Stimulated activated CD8-positive, alpha-beta memory T cell treated with anti-CD3 and anti-CD28 coated beads, Interleukin-12 subunit alpha, Interleukin-12 subunit beta, amount 100 ng/mL, for 24 hours (primary cell): ENCODE measurements around the gene FMNL2.
"Not testable (repeated sequence)": the region's sequence is repeated elsewhere in the genome, so short reads cannot be mapped to it uniquely, and the experiment has no call there.

Experiments used
- DNase-seq: peaks from one replicate; pipeline ENCODE4 v3.0.0-alpha.2; 2020; ENCODE audit errors: extremely low read depth

FMNL2 gene

GRCh38 chr2:152375174-152375573, 40.2 kb downstream of the FMNL2 start:
- no peak for DNase-seq

GRCh38 chr2:152376385-152376784, 41.4 kb downstream of the FMNL2 start:
- DNase-seq: no peak

DNA sequence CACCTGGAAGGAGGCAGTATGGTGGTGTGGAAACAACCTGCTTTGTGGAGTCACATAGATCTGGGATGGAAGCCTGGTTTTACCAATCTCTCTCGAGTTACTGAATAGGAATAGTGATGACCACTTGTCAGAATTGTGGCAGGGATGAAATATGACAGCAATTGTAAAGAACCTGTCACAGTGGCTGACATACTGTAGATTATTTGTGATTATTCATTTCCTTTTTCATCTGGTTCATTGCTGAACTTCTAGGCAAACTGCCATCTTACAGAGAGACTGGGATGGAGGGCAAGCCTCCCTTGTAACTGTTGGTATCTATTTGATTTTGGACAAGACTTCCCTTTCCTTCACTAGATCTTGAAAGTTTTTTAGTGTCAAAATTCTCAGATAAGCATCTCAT, 42.0 kb downstream of the FMNL2 start:
- no peak for DNase-seq

- DNase-seq: no peak
Observed at GRCh38 chr2:152379089-152379488, 44.1 kb downstream of the FMNL2 start.

GRCh38 chr2:152380261-152381055, 45.5 kb downstream of the FMNL2 start:
- DNase-seq: no peak

DNA sequence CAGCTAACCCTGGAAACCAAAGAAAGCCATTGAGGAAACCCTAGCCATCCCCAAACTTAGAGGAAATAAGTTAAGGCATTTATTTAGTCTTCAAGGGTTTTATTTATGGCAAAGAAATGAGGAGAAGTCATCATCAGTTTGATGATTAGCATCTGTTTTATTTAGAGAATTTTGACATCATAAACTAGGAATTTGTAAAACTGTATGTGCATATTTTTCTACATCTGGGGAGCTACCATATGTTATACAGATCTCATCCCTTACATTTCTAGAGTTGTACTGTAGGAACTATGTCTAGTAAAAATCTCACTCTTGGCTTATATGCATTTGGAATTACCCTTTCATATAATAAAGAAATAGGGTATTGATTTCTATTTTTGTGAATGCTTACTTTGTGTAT, 48.7 kb downstream of the FMNL2 start:
- DNase-seq: no peak

- DNase-seq: no peak
Observed at GRCh38 chr2:152384992-152385391, 50.0 kb downstream of the FMNL2 start.

GRCh38 chr2:152385650-152386049, 50.7 kb downstream of the FMNL2 start:
- DNase-seq: no peak

GRCh38 chr2:152386266-152386665, 51.3 kb downstream of the FMNL2 start:
- DNase-seq: no peak

- DNase-seq: no peak
Observed at GRCh38 chr2:152387041-152387440, 52.1 kb downstream of the FMNL2 start.

- DNase-seq: not testable (repeated sequence)
Observed at GRCh38 chr2:152388269-152388668, 53.3 kb downstream of the FMNL2 start.

DNA sequence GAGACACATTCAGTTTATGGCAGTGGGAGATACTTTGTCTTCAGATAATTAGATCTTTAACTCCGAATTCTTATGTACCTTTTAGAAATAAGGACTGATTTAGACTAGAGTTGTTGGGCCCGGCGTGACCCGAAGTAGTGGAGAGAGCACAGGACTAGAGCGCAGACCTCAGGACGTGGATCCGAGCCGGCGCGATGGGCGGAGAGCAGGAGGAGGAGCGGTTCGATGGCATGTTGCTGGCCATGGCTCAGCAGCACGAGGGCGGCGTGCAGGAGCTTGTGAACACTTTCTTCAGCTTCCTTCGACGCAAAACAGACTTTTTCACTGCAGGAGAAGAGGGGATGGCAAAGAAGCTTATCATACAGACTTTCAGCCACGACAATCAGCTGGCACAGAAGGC, 54.5 kb downstream of the FMNL2 start:
- no peak for DNase-seq

DNA sequence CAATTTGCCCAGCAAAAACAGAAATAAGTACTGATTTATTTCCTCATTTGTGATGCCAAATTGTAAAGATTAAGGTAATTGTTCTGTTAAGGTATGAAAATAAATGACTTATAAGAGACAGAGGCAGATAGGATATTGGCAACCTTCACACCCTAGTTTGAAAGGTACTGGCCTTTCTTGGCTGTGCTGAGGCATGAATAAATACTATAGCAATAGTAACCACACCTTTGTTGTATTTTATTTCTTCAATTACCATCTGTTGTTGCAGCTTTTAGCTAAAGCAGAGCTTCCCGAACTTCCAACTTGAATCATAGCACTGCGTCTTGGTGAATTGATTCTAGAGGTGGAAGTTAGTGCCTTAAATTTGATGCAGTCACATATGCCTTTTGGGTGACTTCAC, 55.9 kb downstream of the FMNL2 start:
- DNase-seq: no peak

DNA sequence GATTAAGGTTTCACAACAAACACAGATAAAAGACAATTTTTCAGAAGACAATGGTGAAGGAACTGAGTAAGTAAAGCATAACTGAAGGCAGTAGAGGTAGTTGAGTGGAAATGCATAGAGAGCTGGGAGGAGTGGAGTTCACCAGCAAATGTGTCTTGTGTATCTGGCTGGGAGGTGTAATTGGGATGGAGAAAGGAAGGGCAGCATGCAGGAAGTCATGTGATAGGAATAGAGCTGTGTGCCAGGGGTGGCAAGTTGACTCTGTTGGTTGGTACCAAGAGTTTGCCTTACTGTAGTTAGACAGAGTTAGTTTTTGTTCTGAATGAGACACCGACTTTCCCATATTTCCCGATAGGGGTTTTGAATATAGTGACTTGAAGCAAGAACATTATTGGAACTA, 56.3 kb downstream of the FMNL2 start:
- no peak for DNase-seq

DNA sequence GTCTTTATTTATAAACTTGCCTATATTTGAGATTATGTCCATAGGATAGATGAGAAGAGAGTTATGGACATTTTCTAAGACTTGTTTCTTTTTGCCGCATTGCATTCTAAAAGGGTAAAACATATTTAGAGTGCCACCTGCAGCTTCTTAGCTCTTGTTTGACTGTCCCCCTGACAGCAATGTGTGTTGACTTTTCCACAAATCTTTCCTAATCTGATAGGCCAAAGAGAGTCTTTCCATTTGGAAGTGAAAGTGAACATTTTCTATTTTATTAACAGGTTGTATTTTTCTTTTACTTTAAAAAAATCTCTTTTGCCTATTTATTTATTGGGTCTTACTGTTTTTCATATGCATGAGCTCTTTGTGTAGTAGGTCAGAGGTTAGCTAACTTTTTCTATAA, 58.4 kb downstream of the FMNL2 start:
- no peak for DNase-seq

- no peak for DNase-seq
Observed at GRCh38 chr2:152394326-152394725, 59.4 kb downstream of the FMNL2 start.

GRCh38 chr2:152395103-152395502, 60.1 kb downstream of the FMNL2 start:
- DNase-seq: no peak

DNA sequence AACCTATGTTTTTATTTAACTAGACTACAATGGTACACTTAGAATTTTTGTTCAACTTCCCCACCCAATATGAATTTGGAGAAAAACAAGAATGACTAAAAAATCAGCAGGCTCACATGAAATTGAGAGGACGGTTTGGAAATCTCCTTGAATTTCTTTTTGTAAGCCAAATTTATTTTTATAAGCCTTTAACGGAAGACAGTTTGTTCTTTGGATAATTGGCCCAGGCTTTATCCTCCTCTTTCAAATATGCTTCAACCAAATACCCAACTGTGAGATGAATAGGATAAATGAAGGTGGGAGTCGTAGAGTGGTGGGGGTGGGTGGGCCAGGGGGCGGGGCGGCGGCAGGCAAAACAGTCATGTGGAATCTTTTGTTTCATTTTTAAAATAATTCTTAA, 60.6 kb downstream of the FMNL2 start:
- DNase-seq: no peak

GRCh38 chr2:152396051-152396511, 61.1 kb downstream of the FMNL2 start:
- DNase-seq: no peak

DNA sequence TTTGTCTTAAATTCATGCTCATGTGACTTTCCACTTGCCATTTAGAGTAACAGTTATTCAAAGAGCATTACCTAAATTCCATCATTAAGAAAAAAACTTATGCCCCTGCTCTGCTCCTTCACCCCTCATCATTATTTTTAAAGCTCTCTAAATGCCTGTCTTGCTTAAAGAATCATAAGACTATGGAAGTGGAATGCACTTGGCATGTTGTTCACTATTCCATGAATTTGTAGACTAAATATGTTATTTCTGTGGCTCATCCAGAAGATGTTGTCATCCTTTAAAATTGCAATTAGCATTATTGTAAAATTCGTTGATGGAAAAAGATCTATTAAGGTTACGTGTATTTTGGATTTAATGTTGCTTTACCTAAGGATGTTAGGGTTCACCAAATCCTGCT, 61.8 kb downstream of the FMNL2 start:
- no peak for DNase-seq

GRCh38 chr2:152399003-152399402, 64.0 kb downstream of the FMNL2 start:
- no peak for DNase-seq

GRCh38 chr2:152400607-152401214, 65.7 kb downstream of the FMNL2 start:
- no peak for DNase-seq
